Neural cell (in vitro differentiated cells): ENCODE results near the gene ZC3H4. TPM values are rescaled to one million over a fixed set of nuclear protein-coding genes. Genes with fewer than 3 reads are reported as not detected.

ENCODE experiments used
- H2AFZ ChIP-seq: fragments of 200-600, 300-800 bp; sonication (generic), shearing (Covaris generic); 2 replicates; pipeline ENCODE4 v1.6.0; 2014; ENCODE audit warnings: low read depth, mild to moderate bottlenecking, antibody characterized with exemption, low read length, moderate library complexity
- H3F3A ChIP-seq: fragments of 200-600 bp; shearing (Covaris generic); 2 replicates; pipeline ENCODE4 v1.6.1; 2016; ENCODE audit warnings: mild to moderate bottlenecking, moderate library complexity, mixed read lengths, antibody characterized with exemption, low read length; ENCODE audit not compliant: insufficient read depth, poor library complexity, severe bottlenecking
- H3K27ac ChIP-seq: fragments of 200-600, 300-800 bp; sonication (generic), shearing (Covaris generic); 2 replicates; pipeline ENCODE4 v1.5.1; 2014; ENCODE audit warnings: mild to moderate bottlenecking, low read length, moderate library complexity
- H3K27me3 ChIP-seq: fragments of 300-800, 200-600 bp; sonication (generic), shearing (Covaris generic); 2 replicates; pipeline ENCODE4 v1.6.0; 2014; ENCODE audit warnings: mild to moderate bottlenecking, low read depth, low read length, moderate library complexity; ENCODE audit not compliant: insufficient read depth
- H3K36me3 ChIP-seq: fragments of 300-800, 200-600 bp; sonication (generic), shearing (Covaris generic); 2 replicates; pipeline ENCODE4 v1.5.1; 2014; ENCODE audit warnings: mild to moderate bottlenecking, antibody characterized with exemption, low read length, moderate library complexity; ENCODE audit not compliant: insufficient read depth
- H3K4me2 ChIP-seq: fragments of 300-800, 200-600 bp; sonication (generic), shearing (Covaris generic); 2 replicates; pipeline ENCODE4 v1.6.0; 2014; ENCODE audit warnings: mild to moderate bottlenecking, low read length
- H3K4me3 ChIP-seq: fragments of 300-800, 200-600 bp; sonication (generic), shearing (Covaris generic); 2 replicates; pipeline ENCODE4 v1.5.1; 2014; ENCODE audit warnings: mild to moderate bottlenecking, low read length, moderate library complexity
- H3K79me2 ChIP-seq: fragments of 200-600 bp; shearing (Covaris generic); replicated peaks from 2 replicates; pipeline ENCODE4 v1.6.0; 2014; ENCODE audit warnings: mild to moderate bottlenecking, low read length, moderate library complexity; ENCODE audit not compliant: insufficient read depth
- H3K9ac ChIP-seq: fragments of 300-800, 200-600 bp; sonication (generic), shearing (Covaris generic); 2 replicates; pipeline ENCODE4 v1.6.1; 2016; ENCODE audit warnings: mild to moderate bottlenecking, low read length, mixed read lengths
- H3K9me2 ChIP-seq: fragments of 200-600 bp; shearing (Covaris generic); 2 replicates; pipeline ENCODE4 v1.6.1; 2016; ENCODE audit warnings: mild to moderate bottlenecking, low read length, mixed read lengths; ENCODE audit not compliant: insufficient read depth
- H3K9me3 ChIP-seq: fragments of 200-600, 300-800 bp; sonication (generic), shearing (Covaris generic); 2 replicates; pipeline ENCODE4 v1.6.1; 2016; ENCODE audit warnings: mild to moderate bottlenecking, mixed run types, low read length, moderate library complexity, mixed read lengths
- H4K20me1 ChIP-seq: fragments of 200-600 bp; shearing (Covaris generic); 2 replicates; pipeline ENCODE4 v1.6.1; 2016; ENCODE audit warnings: mild to moderate bottlenecking, mixed run types; ENCODE audit not compliant: insufficient read depth
- EP300 ChIP-seq: fragments of 450-650 bp; conservative IDR thresholded peaks from 2 replicates; pipeline ENCODE4 v1.6.1; 2014; ENCODE audit warnings: antibody characterized with exemption, mild to moderate bottlenecking, moderate library complexity; ENCODE audit not compliant: poor library complexity, severe bottlenecking
- EZH2 ChIP-seq: fragments of 200-600, 300-800 bp; shearing (Covaris generic), sonication (generic); IDR thresholded peaks from 2 replicates; pipeline ENCODE4 v1.6.1; 2014; ENCODE audit warnings: antibody characterized with exemption, low read length, borderline replicate concordance, mild to moderate bottlenecking; ENCODE audit not compliant: insufficient read depth, poor library complexity, severe bottlenecking
- MXI1 ChIP-seq: fragments of 450-650 bp; conservative IDR thresholded peaks from 2 replicates; pipeline ENCODE4 v1.6.1; 2014; ENCODE audit warnings: antibody characterized with exemption, mild to moderate bottlenecking; ENCODE audit not compliant: poor library complexity, severe bottlenecking
- POLR2AphosphoS5 ChIP-seq: IDR thresholded peaks from 2 replicates; pipeline ENCODE4 v1.6.1; 2012
- RAD21 ChIP-seq: fragments of 450-650 bp; conservative IDR thresholded peaks from 2 replicates; pipeline ENCODE4 v1.6.1; 2014; ENCODE audit warnings: antibody characterized with exemption, mild to moderate bottlenecking, moderate library complexity
- SMC3 ChIP-seq: fragments of 450-650 bp; conservative IDR thresholded peaks from 2 replicates; pipeline ENCODE4 v1.6.1; 2014; ENCODE audit warnings: antibody characterized with exemption, mild to moderate bottlenecking, moderate library complexity; ENCODE audit not compliant: poor library complexity
- TAF1 ChIP-seq: IDR thresholded peaks from 2 replicates; pipeline ENCODE4 v1.6.1; 2012; ENCODE audit warnings: low read depth
- polyA minus RNA-seq: library from RNA; depleted of rRNA, polyadenylated mRNA; stranded (reverse); fragments of >200 nt; gene quantifications from 2 replicates; pipeline ENCODE4 v1.2.3, GENCODE V29; 2014
- polyA plus RNA-seq: library from polyadenylated mRNA; depleted of rRNA; stranded (reverse); fragments of >200 nt; gene quantifications from 2 replicates; pipeline ENCODE4 v1.2.3, GENCODE V29; 2014
- TF ChIP-seq, protein P1 (sequence below): fragments of 450-650 bp; IDR thresholded peaks from 2 replicates; pipeline ENCODE4 v1.5.1; 2014; ENCODE audit warnings: antibody characterized with exemption, mild to moderate bottlenecking, moderate library complexity; ENCODE audit not compliant: poor library complexity, severe bottlenecking
- TF ChIP-seq, protein P2 (sequence below): IDR thresholded peaks from 2 replicates; pipeline ENCODE4 v1.6.1; 2012; ENCODE audit warnings: borderline replicate concordance

Gene ZC3H4
- 5.1 and 5.4 TPM in 2 replicates for polyA plus RNA-seq
- polyA minus RNA-seq: 23.5 and 27.5 TPM in 2 replicates

DNA sequence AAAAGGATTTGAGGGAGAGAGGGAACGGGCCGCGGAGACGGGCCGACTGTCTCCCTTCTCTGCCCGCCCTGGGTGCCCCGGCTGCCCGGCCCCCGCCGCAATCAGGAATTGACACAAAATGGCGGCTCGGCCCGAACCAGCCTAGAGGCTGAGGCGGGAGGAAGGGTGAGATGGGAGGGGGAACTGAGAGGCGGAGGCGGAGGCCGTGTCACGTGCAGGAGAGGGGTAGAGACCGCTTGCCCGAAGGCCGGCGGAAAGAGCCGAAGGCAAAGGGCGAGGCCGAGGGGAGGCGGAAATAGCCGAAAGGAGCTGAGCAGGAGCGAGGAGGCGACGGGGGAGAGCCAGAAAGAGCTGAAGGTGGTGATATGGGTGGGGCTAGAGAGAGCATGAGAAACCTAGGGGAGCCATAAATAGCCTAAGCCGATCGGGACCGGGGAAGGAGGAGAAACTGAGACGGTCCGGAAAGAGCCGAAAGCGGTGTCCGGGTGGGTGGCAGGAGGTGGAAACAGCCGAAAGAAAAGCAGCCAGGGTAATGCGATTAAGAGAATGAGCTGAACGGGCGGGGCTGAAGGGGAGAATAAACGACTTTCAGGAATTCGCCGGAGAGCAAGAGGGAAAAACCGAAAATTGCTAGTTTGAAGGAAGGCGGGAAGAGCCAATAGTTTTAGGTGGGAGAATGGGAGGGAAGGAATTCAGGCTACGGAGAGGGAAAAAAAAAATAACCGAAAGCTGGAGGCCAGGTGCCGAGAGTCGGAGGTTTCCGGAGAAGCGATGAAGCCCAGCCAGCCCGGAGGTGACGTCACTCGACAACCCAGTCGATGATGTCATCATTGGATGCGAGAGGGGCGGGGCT, at the start of gene ZC3H4:
TSS of gene ZC3H4 (minus strand) at position 780 of the 853 bp plus-strand sequence. CDS start 1,192 bp downstream, outside the sequence.
- Histone ChIP-seq H3F3A (peaks cover 6% of the 10 kb centered on the region), H3K36me3 (no peaks in the 10 kb centered on the region), H4K20me1 (no peaks in the 10 kb centered on the region), H3K9me3 (no peaks in the 10 kb centered on the region), H3K27ac (peak within 1 kb of the TSS; percentile 100), H3K4me2 (peak within 1 kb of the TSS; percentile 86), H3K9ac (peak within 1 kb of the TSS; percentile 100), H3K4me3 (peak within 1 kb of the TSS; percentile 90), H3K9me2 (no peaks in the 10 kb centered on the region), H2AFZ (peak within 1 kb of the TSS; percentile 51), H3K79me2 (peaks cover 25% of the 10 kb centered on the region), H3K27me3 (no peaks in the 10 kb centered on the region)
- TF ChIP-seq TAF1 (peak; percentile 63), EZH2 (no peak), EP300 (peak; percentile 42), SMC3 (peak; percentile 38), MXI1 (peak; percentile 49), RAD21 (no peak), POLR2AphosphoS5 (peak; percentile 96)
- TF ChIP-seq, protein P1, sequence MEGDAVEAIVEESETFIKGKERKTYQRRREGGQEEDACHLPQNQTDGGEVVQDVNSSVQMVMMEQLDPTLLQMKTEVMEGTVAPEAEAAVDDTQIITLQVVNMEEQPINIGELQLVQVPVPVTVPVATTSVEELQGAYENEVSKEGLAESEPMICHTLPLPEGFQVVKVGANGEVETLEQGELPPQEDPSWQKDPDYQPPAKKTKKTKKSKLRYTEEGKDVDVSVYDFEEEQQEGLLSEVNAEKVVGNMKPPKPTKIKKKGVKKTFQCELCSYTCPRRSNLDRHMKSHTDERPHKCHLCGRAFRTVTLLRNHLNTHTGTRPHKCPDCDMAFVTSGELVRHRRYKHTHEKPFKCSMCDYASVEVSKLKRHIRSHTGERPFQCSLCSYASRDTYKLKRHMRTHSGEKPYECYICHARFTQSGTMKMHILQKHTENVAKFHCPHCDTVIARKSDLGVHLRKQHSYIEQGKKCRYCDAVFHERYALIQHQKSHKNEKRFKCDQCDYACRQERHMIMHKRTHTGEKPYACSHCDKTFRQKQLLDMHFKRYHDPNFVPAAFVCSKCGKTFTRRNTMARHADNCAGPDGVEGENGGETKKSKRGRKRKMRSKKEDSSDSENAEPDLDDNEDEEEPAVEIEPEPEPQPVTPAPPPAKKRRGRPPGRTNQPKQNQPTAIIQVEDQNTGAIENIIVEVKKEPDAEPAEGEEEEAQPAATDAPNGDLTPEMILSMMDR: no peak
- TF ChIP-seq, protein P2, sequence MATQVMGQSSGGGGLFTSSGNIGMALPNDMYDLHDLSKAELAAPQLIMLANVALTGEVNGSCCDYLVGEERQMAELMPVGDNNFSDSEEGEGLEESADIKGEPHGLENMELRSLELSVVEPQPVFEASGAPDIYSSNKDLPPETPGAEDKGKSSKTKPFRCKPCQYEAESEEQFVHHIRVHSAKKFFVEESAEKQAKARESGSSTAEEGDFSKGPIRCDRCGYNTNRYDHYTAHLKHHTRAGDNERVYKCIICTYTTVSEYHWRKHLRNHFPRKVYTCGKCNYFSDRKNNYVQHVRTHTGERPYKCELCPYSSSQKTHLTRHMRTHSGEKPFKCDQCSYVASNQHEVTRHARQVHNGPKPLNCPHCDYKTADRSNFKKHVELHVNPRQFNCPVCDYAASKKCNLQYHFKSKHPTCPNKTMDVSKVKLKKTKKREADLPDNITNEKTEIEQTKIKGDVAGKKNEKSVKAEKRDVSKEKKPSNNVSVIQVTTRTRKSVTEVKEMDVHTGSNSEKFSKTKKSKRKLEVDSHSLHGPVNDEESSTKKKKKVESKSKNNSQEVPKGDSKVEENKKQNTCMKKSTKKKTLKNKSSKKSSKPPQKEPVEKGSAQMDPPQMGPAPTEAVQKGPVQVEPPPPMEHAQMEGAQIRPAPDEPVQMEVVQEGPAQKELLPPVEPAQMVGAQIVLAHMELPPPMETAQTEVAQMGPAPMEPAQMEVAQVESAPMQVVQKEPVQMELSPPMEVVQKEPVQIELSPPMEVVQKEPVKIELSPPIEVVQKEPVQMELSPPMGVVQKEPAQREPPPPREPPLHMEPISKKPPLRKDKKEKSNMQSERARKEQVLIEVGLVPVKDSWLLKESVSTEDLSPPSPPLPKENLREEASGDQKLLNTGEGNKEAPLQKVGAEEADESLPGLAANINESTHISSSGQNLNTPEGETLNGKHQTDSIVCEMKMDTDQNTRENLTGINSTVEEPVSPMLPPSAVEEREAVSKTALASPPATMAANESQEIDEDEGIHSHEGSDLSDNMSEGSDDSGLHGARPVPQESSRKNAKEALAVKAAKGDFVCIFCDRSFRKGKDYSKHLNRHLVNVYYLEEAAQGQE: peak; percentile 85

DNA sequence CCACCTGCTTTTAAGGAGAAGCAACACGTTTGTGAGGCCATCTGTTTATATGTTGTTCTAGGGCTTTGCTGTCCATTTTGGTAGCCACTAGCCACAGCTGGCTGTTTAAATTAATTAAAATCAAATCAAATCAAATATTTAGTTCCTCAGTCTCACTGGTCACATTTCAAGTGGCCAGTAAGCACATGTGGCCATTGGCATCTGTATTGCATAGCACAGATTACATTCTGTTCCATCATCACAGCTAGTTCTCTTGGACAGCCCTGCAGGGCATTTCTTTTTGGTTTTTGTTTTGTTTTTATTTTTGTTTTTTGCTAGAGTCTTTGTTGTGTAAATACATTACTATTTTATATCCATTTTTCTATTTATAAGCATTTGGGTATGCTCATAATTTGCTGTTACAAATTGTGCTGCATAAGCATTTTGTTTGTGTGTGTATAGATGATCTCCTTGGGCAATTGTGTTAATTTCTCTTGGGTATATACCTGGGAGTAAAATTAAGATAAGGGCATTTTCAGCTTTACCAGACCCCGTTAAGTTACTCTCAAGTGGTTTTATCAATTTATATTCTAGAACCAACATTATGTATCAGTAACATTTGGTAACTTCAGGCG, 48.4 kb upstream of the ZC3H4 start:
- no peaks in the 10 kb centered on the region for H3K9me2 ChIP-seq
- no peak overlapping the region for H3K9ac ChIP-seq
- H3K9me3 ChIP-seq: no peaks in the 10 kb centered on the region
- no peak for TF ChIP-seq POLR2AphosphoS5
- no peak for TF ChIP-seq EZH2
- no peak for TF ChIP-seq TAF1
- TF ChIP-seq, protein P2: no peak
- TF ChIP-seq, protein P1: no peak
- no peak for TF ChIP-seq RAD21
- TF ChIP-seq MXI1: no peak
- no peak for TF ChIP-seq EP300
- TF ChIP-seq SMC3: no peak
- no peaks in the 10 kb centered on the region for H3K79me2 ChIP-seq
- H3K36me3 ChIP-seq: no peaks in the 10 kb centered on the region
- no peaks in the 10 kb centered on the region for H4K20me1 ChIP-seq
- H3F3A ChIP-seq: no peaks in the 10 kb centered on the region
- no peak overlapping the region for H2AFZ ChIP-seq
- no peak overlapping the region for H3K4me3 ChIP-seq
- no peak overlapping the region for H3K27ac ChIP-seq
- H3K27me3 ChIP-seq: no peaks in the 10 kb centered on the region
- H3K4me2 ChIP-seq: no peak overlapping the region
